GDM1 (cell line): ENCODE results near the gene MRPL43.
"Not testable (repeated sequence)": the region's sequence is repeated elsewhere in the genome, so short reads cannot be mapped to it uniquely, and the experiment has no call there.

Experiments
- DNase-seq: peaks from one replicate; lab custom pipeline; 2025; lab: John Stamatoyannopoulos, UW

MRPL43 gene

GRCh38 chr10:100986952-100987684 is at the start of gene MRPL43, which contains the start of gene TWNK:
Gene MRPL43, minus strand, starts transcription at chr10:100987497. Its CDS starts 54 bp downstream, at chr10:100987443.
Gene TWNK, plus strand, starts transcription at chr10:100987543. Its CDS starts 668 bp downstream, at chr10:100988211.
- DNase-seq: peak; percentile 49

- DNase-seq: no peak
Observed at GRCh38 chr10:101036726-101037125, 49.4 kb upstream of the MRPL43 start.

DNA sequence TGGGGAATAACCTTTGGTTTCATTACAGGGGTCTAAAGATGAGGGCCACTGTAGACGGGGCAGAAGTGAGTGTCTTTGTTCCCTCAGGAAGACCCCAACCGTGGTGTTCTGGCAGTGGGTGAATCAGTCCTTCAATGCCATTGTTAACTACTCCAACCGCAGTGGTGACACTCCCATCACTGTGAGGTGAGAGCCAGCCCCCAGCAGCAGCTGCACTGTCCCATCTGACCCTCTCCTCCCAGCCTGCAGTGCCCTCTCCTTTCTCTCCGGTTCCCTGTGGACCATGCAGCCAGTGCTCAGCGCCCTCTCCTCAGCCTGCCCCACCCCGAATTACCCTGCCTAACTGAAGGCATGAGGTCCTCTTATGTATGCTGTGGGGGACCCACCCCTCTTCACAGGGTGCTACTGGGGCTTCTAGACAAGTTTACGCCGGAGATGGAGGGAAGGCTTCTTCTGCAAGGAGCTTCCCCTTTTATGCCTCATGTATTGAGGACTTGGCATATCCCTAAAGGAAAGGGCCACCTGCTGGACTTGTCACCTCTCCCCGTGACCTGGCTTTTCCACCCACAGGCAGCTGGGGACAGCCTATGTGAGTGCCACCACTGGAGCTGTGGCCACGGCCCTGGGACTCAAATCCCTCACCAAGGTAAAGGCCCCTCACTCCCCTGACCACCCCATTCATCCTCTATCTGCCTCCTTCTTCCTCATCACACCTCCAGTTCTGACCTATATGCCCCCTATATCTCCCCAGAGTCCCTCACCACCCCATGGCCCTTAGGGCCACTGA is 48.8 kb upstream of the MRPL43 start:
- no peak for DNase-seq

- DNase-seq: no peak
Observed at GRCh38 chr10:101035314-101035713, 48.0 kb upstream of the MRPL43 start.

- not testable (repeated sequence) for DNase-seq
Observed at GRCh38 chr10:101034404-101034803, 47.1 kb upstream of the MRPL43 start.

- DNase-seq: no peak
Observed at GRCh38 chr10:101033276-101033675, 46.0 kb upstream of the MRPL43 start.

DNA sequence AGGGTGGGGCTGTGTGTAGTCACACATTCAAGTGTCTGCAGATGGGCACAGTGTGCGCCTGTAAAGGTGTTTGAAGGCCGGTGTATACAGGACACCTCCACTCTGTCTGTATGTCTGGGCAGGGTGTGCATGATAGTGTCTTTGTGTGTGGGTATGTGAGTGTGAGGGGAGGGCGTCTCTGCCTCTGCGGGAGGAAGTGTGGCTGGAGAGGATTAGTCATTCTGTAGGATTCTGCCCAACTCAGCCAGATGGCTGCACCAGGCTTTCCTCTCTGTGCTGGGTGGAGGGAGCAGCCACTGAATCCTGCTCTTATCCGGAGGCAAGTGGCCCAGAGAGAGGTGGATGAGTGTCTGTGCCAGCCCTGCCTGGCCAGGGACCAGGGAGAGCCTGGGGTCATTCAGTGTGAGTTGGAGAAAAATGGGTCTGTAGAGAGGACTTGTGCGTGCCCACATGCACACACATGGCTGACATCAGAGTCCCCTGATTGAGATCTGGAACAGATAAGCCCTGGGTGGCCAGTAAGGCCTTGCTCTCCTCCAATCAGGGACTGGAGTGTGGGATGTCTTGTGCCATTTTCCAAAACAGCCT is 45.4 kb upstream of the MRPL43 start:
- DNase-seq: peak; percentile 71

GRCh38 chr10:101031796-101032636 is 44.7 kb upstream of the MRPL43 start:
- DNase-seq: peak; percentile 69

DNA sequence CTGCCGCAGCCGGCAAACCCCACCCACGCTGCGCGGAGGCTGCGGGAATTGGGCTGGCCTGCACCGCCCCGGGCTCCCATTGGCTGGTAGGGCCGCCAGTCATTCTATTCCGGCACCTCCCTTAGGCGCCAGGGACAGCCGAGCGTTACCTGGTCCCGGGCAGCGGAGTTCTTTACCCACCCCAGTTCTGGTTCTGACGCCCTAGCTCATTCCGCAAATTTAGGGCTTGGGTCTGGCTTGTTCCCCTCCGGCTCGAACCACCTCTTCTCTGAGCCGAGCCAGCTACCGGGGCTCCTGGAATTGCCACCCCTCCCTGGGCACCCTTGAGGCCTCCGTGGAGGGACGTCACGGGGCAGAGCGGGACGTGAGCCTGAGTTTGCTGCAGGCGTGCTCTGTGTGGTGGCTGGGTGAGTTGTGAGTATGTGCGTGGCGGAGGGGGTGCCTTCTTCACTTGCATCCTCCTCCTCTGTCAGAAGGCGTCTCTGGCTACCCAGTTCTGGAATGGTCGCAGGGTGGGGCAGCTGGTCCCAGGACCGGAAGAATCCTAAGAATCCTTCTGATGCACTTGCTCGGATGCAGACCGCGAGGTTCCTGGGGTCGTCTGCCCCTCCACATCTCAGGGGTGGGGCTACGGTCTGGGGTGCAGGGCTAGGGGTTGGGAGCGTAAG is 44.0 kb upstream of the MRPL43 start, which contains the start of the genes PDZD7 and SFXN3:
Gene PDZD7, minus strand, starts transcription at position 2 of the 668 bp plus-strand sequence. CDS start 910 bp downstream, outside the sequence.
Gene SFXN3, plus strand, starts transcription at position 107 of the 668 bp plus-strand sequence. CDS start 3,461 bp downstream, outside the sequence.
- peak; percentile 84 for DNase-seq

DNA sequence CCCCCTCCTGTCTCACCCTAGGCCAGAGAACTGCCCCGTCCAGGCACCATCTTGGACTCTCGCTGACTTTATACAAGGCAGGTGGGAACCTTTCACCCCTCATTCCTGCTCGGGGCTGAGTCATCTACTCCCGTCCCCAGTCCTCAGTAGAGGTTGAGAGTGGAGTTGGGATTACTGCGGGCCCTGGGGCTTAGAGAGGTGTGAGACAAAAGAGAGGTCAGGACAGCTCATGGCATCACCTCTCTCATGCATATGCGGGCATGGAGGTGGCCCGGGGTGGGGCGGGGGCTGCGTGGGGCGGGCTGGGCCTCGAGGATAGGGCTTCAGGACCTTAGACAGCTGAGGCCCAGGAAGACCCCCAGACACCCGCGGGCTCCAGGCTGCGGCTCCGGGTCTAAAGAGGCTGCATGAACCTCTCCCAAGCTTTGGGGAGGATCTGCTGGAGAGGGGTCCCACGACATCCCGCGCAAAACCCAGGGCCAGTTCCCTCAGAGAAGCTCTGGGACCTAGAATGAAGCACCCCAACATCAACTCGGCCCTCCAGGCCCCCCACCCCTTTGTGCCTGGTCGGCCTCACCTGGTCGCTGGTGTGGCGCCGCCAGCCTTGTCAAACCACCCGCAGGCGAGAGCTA is 43.3 kb upstream of the MRPL43 start:
- no peak for DNase-seq

- no peak for DNase-seq
Observed at GRCh38 chr10:101029520-101030295, 42.4 kb upstream of the MRPL43 start.

- no peak for DNase-seq
Observed at GRCh38 chr10:101028446-101029337, 41.4 kb upstream of the MRPL43 start.

DNA sequence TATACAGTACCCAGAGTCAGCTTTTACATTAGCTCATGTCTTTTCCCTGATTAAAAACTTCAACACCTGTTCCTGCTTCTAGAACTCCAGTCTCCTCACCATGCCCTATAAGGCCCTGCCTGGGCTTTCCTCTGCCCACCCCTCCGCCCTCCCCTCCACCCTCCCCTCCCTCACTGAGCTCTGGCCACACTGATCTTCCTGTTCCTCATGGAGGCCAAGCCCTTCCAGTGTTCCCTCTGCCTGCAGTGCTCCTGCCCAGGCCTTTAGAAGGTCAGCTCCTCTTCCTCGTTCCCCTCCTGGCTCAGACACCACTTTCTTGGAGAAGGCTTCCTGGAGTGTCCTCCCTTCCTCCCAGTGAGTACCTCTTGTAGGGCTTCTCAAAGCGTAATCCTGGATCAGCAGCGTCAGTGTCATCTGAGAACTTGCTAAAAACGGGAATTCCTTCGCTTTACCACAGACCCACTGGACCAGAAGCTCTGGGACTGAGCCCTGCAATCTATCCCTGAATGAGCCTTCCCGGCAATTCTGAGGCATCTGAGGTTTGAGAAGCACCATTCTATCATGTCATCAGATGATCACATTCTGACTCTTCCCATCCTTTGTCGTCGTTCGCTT is 39.9 kb upstream of the MRPL43 start:
- DNase-seq: peak; percentile 17

DNA sequence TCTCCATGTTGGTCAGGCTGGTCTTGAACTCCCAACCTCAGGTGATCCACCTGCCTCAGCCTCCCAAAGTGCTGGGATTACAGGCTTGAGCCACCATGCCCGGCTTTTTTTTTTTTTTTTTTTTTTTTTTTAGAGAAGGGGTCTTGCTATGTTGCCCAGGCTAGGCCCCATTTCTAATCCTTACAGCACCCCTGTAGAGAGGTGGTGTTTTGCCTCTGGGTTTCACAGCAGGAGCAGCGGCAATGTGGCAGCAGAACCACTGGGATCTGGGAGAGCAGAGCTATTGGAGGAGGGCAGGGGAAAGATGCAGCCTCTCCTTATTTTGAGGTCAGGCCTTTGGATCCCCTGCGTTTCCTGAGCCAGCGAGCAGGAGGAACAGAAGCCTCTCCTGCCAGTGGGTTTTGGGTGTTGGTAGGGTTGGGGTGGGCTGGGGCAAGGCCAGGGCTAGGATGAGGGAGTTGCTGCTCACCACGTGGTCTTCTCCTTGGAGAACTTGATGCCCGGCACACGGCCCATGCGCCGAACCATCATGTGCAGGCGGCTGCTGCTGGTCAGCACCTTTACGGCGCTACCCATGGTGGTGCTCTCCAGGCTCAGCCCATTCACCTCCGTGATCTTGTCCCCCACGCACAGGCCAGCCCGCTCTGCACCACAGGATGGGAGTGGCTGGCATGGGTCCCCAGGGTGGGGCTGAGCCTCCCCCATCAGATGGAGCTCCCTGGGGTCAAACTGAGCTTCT is 35.8 kb upstream of the MRPL43 start:
- no peak for DNase-seq

GRCh38 chr10:101021692-101022251 is 34.5 kb upstream of the MRPL43 start:
- no peak for DNase-seq

- DNase-seq: no peak
Observed at GRCh38 chr10:101021239-101021638, 33.9 kb upstream of the MRPL43 start.

DNA sequence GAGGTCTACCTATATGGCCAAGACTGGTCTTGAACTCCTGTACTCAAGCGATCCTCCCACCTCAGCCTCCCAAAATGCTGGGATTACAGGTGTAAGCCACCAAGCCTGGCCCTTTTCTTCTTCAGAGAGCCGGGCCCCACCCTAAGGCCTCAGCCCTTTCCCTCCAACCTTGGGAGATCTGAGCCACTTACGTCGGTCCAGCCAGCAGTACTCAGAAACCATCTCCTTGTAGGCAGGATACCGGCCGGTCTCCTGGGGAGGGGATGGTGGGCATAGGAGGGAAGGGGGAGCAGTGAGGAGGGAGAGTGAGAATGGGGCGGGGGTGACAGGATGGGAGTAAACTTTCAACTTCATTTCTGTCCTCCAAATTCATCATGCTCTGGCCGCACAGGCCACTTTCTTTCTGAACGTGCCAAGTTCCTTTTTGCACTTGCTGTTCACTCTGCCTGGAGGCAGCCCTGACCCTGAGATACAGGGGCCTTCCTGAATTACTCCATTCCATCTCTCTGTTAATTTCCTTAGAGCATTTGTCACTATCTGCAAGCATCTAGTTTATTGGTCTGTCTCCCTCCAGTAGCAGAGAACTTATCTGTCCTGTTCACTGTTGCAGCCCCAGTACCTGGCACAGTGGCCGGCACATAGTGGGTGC is 33.3 kb upstream of the MRPL43 start:
- DNase-seq: no peak
